A549 (cell line): Measurements from ENCODE around the gene SEC22A. TPM values are rescaled to one million over a fixed set of nuclear protein-coding genes. Genes with fewer than 3 reads are reported as not detected.

Source experiments
- ATAC-seq, 2 experiments: fragments of 200-7000 bp in 1 of 2; fragments of >200 bp in 1 of 2; cut with Nextera tagmentation in 1 of 2; cut with Tn5 transposase in 1 of 2; 3 replicates each; pipeline versions ENCODE4 v1.8.0 to v1.9.1; 2018 to 2020; ENCODE audit warnings: mild to moderate bottlenecking in 1 of 2, moderate library complexity in 1 of 2
- CTCF ChIA-PET: fragments of 300-600 bp; sonication (Branson Sonifier 250); formaldehyde crosslinking; extraction: SDS; loops from one replicate; lab custom pipeline; 2021; ENCODE audit warnings: antibody characterized with exemption, inconsistent platforms; lab: Yijun Ruan, JAX
- POLR2A ChIA-PET: fragments of 350-600 bp; formaldehyde crosslinking; extraction: SDS; loops from one replicate; lab custom pipeline; 2021; ENCODE audit warnings: antibody characterized with exemption, inconsistent platforms; lab: Yijun Ruan, JAX
- DNase-seq, 2 experiments: peaks; one replicate each; pipeline versions ENCODE4 v3.0.0 to v3.0.0-alpha.2; 2011 to 2016; ENCODE audit warnings: low read depth in 1 of 2, low spot score in 1 of 2
- FAIRE-seq: peaks from 2 replicates; lab custom pipeline; 2011; peaks lifted over from hg19 to GRCh38; lab: Jason Lieb, UNC
- H3K27ac ChIP-seq, 2 experiments: fragments of >200 bp; sonication (Bioruptor Twin); formaldehyde crosslinking; 3 replicates each; pipeline ENCODE4 v1.5.1; 2016 to 2017
- H3K4me1 ChIP-seq: fragments of >200 bp; sonication (Bioruptor Twin); formaldehyde crosslinking; 3 replicates; pipeline ENCODE4 v1.6.1; 2016
- H3K4me2 ChIP-seq: fragments of >200 bp; sonication (Bioruptor Twin); formaldehyde crosslinking; 3 replicates; pipeline ENCODE4 v1.6.1; 2016
- H3K4me3 ChIP-seq: fragments of >200 bp; sonication (Bioruptor Twin); formaldehyde crosslinking; 3 replicates; pipeline ENCODE4 v1.5.1; 2016
- H3K9me3 ChIP-seq: fragments of >200 bp; sonication (Bioruptor Twin); formaldehyde crosslinking; 3 replicates; pipeline ENCODE4 v1.6.1; 2016
- ATOH8 ChIP-seq: fragments of 250-450 bp; sonication (Bioruptor Pico); IDR thresholded peaks from 2 replicates; pipeline ENCODE4 v1.5.0; 2020; ENCODE audit warnings: low read depth, mild to moderate bottlenecking, moderate library complexity
- CBX2 ChIP-seq: fragments of 200-600 bp; sonication (generic); IDR thresholded peaks from 2 replicates; pipeline ENCODE4 v1.6.1; 2016; ENCODE audit warnings: low read depth, mild to moderate bottlenecking, borderline replicate concordance
- CHD2 ChIP-seq: fragments of 150-350 bp; IDR thresholded peaks from 2 replicates; pipeline ENCODE4 v1.6.1; 2014; ENCODE audit warnings: low read length; ENCODE audit not compliant: partially characterized antibody
- CHD4 ChIP-seq: fragments of 200-600 bp; sonication (generic); IDR thresholded peaks from 2 replicates; pipeline ENCODE4 v1.6.1; 2016; ENCODE audit warnings: antibody characterized with exemption, mild to moderate bottlenecking, borderline replicate concordance
- FOSB ChIP-seq: fragments of 250-450 bp; sonication (Bioruptor Pico); IDR thresholded peaks from 2 replicates; pipeline ENCODE4 v1.5.0; 2020; ENCODE audit warnings: mild to moderate bottlenecking, moderate library complexity
- FOSL2 ChIP-seq, 2 experiments: fragments of 450-650 bp in 1 of 2; fragments of >200 bp in 1 of 2; sonication (Bioruptor Twin) in 1 of 2; formaldehyde crosslinking; IDR thresholded peaks; 2 replicates each; pipeline versions ENCODE4 v1.5.0 to v1.6.1; 2016 to 2020; ENCODE audit warnings: mild to moderate bottlenecking in 1 of 2, moderate library complexity in 1 of 2
- FOXS1 ChIP-seq: fragments of 250-450 bp; sonication (Bioruptor Pico); IDR thresholded peaks from 2 replicates; pipeline ENCODE4 v1.5.0; 2020; ENCODE audit warnings: mild to moderate bottlenecking, moderate library complexity
- HDAC2 ChIP-seq: fragments of 200-600 bp; sonication (generic); IDR thresholded peaks from 2 replicates; pipeline ENCODE4 v1.6.1; 2016
- HES2 ChIP-seq: fragments of >200 bp; sonication (Bioruptor Twin); formaldehyde crosslinking; IDR thresholded peaks from 2 replicates; pipeline ENCODE4 v1.6.1; 2016
- JUNB ChIP-seq: fragments of >200 bp; sonication (Bioruptor Twin); formaldehyde crosslinking; IDR thresholded peaks from 2 replicates; pipeline ENCODE4 v1.6.1; 2016
- MAZ ChIP-seq: fragments of 150-350 bp; IDR thresholded peaks from 2 replicates; pipeline ENCODE4 v1.6.1; 2014; ENCODE audit warnings: antibody characterized with exemption, low read depth, low read length, borderline replicate concordance
- NFE2L2 ChIP-seq: fragments of 150-350 bp; conservative IDR thresholded peaks from 2 replicates; pipeline ENCODE4 v1.6.1; 2014; ENCODE audit warnings: low read length
- POLR2A ChIP-seq: IDR thresholded peaks from 2 replicates; pipeline ENCODE4 v1.6.1; 2012; ENCODE audit warnings: mild to moderate bottlenecking, low read length
- RCOR1 ChIP-seq: fragments of 150-350 bp; IDR thresholded peaks from 2 replicates; pipeline ENCODE4 v1.6.1; 2014; ENCODE audit warnings: antibody characterized with exemption, low read length, low read depth
- REST ChIP-seq: fragments of 200-600 bp; sonication (generic); IDR thresholded peaks from 2 replicates; pipeline ENCODE4 v1.6.1; 2016; ENCODE audit warnings: antibody characterized with exemption, mild to moderate bottlenecking, moderate library complexity
- RNF2 ChIP-seq: fragments of 200-600 bp; sonication (generic); IDR thresholded peaks from 2 replicates; pipeline ENCODE4 v1.6.1; 2016; ENCODE audit warnings: low read depth, mild to moderate bottlenecking, antibody characterized with exemption, moderate library complexity, borderline replicate concordance
- SREBF2 ChIP-seq: fragments of 450-650 bp; IDR thresholded peaks from 2 replicates; pipeline ENCODE4 v1.6.1; 2014; ENCODE audit warnings: mild to moderate bottlenecking, moderate library complexity
- TFCP2L1 ChIP-seq: fragments of 250-450 bp; sonication (Bioruptor Pico); IDR thresholded peaks from 2 replicates; pipeline ENCODE4 v1.5.0; 2021; ENCODE audit warnings: mild to moderate bottlenecking
- TP53 ChIP-seq: fragments of 250-450 bp; sonication (Bioruptor Pico); IDR thresholded peaks from 2 replicates; pipeline ENCODE4 v1.5.0; 2021; ENCODE audit warnings: mild to moderate bottlenecking, moderate library complexity
- ZC3H11A ChIP-seq: fragments of 450-650 bp; IDR thresholded peaks from 2 replicates; pipeline ENCODE4 v1.6.1; 2014; ENCODE audit warnings: antibody characterized with exemption, mild to moderate bottlenecking
- ZFP36 ChIP-seq: fragments of 450-650 bp; IDR thresholded peaks from 2 replicates; pipeline ENCODE4 v1.6.1; 2014; ENCODE audit warnings: borderline replicate concordance; ENCODE audit not compliant: partially characterized antibody
- WGBS: methylation state at CpG from one replicate; pipeline ENCODE4 v1.1.6; 2017; ENCODE audit errors: missing lambda C conversion rate; 5-methylcytosine and 5-hydroxymethylcytosine counted together
- polyA plus RNA-seq, 4 experiments: library from polyadenylated mRNA; depleted of rRNA in 3 of 4; stranded (reverse); fragments of >200 nt; fragmentation: RNase III in 1 of 4; extraction: RNeasy Plus Mini Kit Qiagen cat#74134 plus additional on column Dnase treatment in 1 of 4; gene quantifications; 2 replicates in 3 of 4; 3 replicates in 1 of 4; pipeline ENCODE4 v1.2.3, GENCODE V29; 2011 to 2017

The SEC22A gene
- polyA plus RNA-seq, 2 of the 4 experiments (the other 2 are of a cell fraction) = 23.5 to 29.9 TPM

DNA sequence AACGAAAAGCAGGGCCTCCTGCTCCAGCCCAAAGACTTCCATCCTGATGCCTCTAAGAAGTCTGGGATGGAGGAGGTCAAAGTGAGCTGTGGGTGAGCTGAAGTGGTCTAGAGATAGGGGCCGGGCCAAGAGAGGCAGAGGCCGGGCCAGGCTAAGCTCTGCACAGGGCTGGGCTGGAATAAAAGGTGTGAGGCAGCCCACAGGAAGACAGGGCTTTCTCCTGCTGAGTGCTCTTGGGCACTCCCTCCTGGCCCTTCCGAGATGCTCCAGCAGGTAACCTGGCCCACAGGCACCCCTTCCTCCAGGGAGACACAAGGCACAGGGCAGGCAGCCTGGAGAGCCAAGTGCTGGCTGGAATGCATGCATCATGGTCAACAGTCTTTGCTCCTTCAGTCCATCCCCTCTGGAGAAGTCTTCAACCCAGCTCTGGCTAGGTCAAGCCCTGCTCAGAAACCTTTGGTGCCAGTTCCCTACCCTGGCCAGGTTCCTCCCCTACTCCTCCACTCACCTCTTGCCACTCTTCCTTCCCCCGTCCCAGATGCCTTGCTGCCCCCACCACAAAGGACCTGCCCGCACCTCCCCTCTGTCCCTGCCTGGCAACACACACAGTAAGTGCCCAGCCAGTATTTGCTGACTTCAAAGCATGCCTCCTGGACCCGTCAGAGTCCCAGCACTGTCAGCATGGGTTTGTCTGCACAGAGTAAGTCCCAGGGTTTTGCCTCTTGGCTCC is 93.6 kb downstream of the SEC22A start:
- 18% methylated on average over 5 of the region's 7 CpGs for WGBS
- ChIA-PET CTCF (interaction anchor here (1.3 to 1.4 kb wide), 2 partner anchors 9 to 31 kb away, joined by 3 read pairs; no protein-coding TSS in a partner anchor), POLR2A (no interaction called here)
- DNase-seq (no peak), FAIRE-seq (no peak), ATAC-seq (peak; percentile 17 to 43; a peak in 4 of 6 replicates)
- Histone ChIP-seq H3K9me3 (no peaks in the 10 kb centered on the region), H3K4me3 (no peak overlapping the region), H3K4me2 (no peak overlapping the region), H3K27ac (no peak overlapping the region), H3K4me1 (peaks cover 14% of the 10 kb centered on the region)
- TF ChIP-seq ZFP36 (no peak), CHD4 (no peak), POLR2A (no peak), FOSB (CRISPR knock-in tag) (no peak), HES2 (no peak), FOXS1 (no peak), MAZ (no peak), SREBF2 (no peak), JUNB (no peak), RNF2 (no peak), HDAC2 (no peak), CHD2 (no peak), ZC3H11A (no peak), FOSL2 (IDR thresholded peaks at IDR 0.05) (no peak), FOSL2 (CRISPR knock-in tag; IDR thresholded peaks at IDR 0.05) (no peak)

DNA sequence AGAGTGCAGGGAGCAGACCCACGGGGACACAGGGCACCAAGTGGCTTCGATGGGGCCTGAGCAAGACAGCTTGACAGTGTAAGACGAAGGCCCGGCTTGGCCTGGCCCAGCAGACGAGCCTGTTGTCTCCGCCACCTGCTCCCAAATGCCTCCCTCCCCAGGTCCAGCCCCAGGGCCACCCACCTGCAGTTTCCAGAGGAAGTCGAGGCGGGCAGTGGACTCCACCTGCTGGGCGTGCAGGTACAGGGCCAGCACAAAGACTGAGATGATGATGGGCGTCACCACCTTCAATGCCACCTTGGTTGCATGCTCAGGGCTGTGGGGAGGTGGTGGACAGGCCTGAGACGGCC is 94.1 kb downstream of the SEC22A start:
- ChIA-PET POLR2A (no interaction called here), CTCF (interaction anchor here (1.3 to 4.8 kb wide), 3 partner anchors 9 to 31 kb away, joined by 3 to 36 read pairs (median 3); no protein-coding TSS in a partner anchor)
- Histone ChIP-seq H3K4me2 (no peak overlapping the region), H3K4me3 (no peak overlapping the region), H3K9me3 (no peaks in the 10 kb centered on the region), H3K4me1 (peaks cover 16% of the 10 kb centered on the region), H3K27ac (no peak overlapping the region)
- TF ChIP-seq CBX2 (no peak), TP53 (no peak), TFCP2L1 (no peak), REST (no peak), NFE2L2 (no peak), FOXS1 (no peak), ATOH8 (no peak), RCOR1 (no peak)
- WGBS = 39% methylated on average over 4 of the region's 11 CpGs
- FAIRE-seq = no peak
- ATAC-seq = no peak; a peak in 1 of 6 replicates
- no peak for DNase-seq
